Measurements from ENCODE around the gene PFKP.

PFKP gene

DNA sequence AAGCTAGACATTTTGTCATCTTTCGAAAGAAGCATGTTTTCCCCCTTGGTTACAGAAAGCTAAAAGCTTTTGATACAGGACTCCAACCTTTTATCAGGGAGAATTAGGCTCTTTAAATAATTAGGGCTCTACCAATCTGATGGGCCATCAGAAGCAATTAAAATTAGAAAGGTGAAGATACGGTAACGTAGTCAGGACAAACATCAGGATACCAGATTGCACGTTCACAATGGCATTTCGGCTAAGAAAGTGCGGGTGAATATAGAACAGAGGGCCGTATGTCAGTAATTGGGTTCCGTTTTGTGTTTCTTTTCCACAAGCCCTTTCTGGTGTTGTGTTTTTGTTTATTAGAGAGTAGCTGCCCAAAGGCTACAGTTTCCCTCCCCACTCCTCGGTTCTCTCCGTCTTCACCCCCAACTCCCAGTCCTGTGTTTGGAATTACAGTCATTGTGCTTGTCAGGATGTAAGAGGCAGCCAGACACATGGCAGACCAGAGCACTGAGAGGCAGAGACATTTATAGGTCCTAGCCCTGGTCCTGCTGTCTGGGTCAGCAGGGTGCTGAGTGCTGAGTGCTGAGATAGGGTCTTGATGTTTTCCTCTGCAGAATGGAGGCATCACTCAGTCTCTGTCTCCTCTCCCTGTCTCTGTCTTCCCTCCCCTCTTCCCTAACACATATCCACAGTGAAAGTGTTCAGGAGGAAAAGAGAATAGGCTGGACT is 5.5 kb downstream of the PFKP start:
- no peak for DNase-seq

DNA sequence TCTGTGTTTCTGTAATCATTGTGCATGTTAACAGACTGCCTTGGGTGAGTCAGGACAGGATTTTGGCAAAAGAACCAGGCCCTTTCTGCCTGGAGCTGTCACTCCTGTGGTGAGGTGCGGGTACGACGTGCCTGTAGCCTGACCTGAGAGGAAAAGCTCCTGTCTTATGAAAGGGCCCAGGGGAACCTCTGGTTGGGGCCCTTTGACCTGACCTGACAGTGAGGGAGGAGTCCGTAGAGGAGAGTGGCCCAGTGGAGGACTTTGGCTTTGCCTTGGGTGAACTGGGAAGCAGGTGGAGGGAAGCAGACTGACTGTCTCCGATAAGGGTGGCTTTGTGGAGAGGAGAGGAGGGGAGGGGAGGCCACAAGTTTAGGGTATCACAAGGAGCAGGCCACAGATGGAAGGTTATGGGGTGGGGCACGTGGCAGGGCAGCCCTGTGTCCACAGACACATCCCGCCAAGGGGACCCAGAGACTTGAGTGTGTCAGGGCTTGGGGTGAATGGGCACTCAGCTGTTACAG is 6.9 kb downstream of the PFKP start:
- DNase-seq = no peak

DNA sequence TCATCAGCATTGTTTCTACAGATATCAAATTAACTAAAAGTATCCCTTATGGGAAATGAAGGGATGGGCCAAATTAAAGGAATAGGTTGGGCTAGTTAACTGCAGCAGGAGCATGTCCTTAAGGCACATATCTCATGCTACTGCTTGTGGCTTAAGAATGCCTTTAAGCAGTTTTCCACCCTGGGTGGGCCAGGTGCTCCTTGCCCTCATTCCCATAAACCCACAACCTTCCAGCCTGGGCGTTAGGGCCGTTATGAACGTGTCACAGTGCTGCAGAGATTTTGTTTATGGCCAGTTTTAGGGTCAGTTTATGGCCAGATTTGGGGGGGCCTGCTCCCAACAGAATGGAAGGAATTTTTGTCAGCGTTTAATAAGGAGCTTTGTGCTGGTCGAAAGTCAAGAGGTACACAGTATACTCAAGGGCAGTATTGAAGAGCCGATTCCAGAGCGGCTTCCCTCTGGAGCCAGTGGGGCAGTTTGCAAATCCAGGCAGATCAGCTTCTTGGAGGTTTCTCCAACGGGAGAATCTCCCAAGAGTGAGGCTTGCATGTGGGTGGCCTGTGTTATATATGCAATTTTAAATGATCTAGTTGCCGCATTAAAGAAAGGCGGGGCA is 7.7 kb downstream of the PFKP start:
- DNase-seq = no peak

DNA sequence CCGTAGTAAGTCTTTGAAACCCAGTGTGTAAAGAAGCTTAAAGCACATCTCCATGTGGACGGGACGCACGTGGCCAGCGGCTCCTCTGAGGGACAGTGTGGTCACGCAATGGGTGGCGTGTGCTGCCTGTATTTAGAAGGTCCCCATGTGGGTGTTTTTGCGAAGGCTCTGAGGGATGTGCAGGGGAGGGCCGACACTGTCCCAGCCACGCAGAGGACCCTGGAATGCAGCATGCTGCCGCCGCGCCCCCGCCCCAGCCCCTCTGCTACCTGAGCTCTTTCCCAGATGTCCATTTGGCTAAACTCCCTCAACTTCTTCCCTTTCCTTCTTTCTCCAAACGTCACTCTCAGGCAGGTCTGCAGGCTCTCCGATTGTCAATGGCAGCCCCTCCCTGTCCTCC is 8.8 kb downstream of the PFKP start:
- no peak for DNase-seq

DNA sequence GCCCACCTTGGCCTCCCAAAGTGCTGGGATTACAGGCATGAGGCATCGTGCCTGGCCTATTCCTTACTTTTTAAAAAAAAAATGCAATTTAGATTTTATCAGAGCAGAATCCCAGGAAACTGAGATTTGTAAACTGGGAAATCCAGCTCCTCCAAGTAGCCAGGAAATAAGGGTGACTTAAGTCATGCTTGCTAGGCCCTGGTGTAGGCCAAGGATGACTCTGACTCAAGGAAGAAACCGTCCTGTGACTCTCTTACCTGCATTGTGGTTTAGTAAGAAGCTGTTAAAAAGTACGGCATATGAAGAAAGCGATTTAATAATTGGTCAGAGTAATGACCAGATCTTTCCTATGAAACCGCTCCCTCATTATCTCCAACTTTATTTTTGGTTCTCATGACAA is 10.2 kb downstream of the PFKP start:
- no peak for DNase-seq

DNA sequence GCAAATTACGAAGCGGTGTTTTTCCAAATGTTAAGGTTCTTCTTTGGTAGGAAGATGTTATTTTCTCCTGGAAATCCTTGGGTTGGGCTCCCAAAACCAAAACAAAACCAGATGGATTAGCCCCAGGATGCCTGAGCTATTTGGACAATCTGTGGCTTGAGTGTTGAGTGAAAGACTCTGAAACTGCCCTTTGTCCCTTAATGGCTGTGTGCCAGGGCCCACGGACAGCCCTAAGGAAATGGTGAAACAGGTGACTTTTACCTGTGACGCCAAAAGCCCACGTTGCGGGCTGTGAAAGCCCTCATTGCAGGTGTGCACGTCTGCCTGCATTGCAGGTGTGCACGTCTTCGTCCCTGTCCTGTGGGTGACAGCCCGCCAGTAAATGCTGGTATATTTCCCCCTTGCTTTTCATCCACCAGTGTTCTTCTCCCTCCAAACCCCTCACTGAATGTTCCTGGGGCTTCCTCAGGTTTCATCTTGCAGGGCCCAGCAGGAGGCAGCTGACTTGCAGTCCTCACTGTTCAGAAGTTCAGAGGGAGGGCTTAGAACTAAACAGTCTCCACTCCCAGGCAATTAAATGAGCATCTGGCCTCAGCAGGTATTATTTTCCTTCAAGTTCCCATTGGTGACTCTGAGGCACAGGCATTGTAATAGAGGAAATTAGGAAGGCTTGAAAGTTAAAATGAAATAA is 10.7 kb downstream of the PFKP start:
- no peak for DNase-seq

DNA sequence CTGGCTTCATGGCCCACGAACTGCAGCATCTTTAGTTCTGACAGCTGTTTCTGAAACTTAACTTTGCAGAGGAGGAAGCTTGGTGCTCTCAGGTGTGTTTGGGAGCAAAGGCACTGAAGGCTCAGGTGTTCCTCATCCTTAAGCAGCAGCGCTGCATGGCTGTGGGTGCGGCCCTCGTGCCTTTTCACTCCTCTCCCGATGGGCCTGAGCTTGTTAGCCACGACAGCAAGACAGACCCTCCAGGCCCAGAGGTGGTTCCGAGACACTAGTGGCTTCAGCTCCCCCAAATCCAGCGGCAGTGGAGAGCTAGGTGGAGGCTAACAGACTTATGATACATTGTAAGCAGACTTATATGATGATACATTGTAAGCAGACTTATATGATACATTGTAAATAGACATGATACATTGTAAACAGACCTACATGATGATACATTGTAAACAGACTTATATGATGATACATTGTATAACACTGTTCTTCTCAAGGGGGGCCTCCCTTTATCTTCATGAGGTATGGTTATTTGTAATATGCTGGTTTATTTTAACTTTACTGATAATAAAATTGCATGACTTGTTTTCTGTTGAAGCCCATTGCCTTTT is 14.1 kb downstream of the PFKP start:
- DNase-seq = no peak

DNA sequence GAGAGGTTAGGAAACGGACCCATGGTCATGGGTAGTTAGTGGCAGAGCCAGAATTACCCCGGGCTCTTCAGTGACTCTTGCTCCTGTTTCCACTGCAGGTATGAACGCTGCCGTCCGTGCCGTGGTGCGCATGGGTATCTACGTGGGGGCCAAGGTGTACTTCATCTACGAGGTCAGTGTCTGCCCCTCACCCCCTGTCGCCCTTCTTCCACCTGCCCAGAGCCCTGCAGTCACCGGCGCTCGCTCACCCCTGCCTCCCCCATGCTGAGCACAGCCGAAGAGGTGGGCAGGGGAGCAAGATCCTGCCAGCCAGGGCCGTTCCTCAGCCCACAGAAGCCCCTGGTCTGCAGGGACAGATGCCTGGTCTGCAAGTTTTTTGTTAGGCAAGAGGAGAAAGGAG is 14.9 kb downstream of the PFKP start:
- no peak for DNase-seq

DNA sequence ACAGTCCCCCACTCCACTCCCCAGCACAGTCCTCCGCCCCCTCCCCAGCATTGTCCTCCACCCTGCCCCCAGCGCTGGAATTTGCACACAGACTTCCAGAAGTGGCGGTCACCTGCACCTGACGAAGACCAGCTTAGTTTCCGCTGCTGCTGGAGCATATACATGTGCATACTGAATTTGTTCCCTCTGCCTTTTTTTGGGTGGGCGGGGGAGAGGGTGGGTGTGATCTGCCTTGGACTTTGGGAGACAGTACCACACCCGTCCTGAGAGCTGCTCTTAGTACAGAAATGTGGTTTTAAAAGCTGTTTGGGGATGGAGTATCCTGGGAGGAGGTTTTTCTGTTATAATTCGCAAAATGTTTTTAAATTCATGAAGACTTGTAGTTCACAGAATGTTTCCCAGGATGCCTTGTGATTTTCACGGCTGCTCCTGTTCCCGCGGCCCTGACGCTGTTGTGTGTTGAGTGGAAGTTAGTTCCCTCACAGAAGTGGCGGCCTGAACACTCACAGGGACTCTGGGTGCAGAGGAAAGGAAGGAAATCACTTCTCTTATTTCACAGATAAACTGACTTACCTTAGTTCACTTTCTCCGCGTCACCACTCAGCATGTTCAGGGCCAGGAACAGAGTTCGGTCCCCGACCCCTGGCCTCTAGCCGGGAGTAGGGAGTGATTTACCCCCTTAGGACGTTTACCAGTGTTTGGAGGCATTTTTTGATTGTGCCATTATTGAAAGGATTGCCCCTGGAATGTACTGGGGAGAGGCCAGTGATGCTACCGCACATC is 18.6 kb downstream of the PFKP start:
- DNase-seq = no peak

DNA sequence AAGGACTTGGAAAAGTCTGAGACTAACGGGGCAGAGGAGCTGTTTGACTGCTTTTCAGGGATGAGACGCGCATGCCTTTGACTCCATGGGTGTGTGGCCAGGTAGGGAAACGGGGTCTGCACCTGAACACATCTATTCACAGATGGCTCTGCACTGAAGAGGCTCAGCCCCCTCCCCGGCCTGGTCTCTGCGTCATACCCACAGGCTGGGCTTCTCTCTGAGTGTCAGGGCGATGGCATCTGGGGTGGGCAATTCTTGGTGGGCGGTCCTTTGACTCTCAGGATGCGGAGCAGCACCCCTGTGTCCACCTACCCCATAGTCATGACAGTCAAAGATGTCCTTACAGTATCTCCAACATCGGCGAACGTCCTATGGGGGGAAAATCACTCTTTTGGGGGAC is 23.0 kb downstream of the PFKP start:
- DNase-seq = no peak

DNA sequence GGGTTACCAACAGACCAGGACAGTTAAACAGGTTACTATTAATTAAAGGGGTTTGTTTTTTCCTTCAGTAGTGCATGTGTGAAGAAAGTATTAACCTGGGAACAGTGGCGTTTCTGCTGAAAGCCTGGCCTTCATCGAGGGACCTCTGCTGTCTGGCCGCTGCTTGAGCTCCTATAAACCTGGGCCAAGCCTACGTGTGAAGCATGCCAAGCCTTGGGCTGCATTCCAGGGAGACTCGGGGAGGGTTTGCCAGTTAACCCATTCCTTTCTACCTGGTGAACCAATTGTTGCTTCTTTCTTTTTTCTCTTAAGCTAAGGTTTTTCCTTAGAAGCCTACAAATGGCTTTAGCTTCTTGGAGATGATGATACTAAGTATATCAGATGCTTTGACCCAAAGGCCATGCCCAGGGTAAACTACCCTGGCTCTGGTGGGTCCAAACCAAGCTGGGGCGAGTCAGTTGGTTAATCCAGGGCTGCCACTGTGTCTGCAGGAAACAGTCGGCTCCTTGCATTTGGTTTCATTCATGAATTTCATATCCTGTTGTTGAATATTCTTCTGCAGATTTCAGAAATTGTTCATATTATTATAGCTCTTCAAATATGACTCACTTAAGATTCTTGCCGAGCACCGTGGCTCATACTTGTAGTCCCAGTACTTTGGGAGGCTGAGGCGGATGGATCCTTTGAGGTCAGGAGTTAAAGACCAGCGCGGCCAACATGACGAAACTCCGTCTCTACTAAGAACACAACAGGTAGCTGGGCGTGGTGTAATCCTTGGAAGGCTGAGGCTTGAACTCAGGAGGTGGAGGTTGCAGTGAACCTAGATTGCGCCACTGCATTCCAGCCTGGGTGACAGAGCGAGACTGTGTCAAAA is 23.8 kb downstream of the PFKP start:
- no peak for DNase-seq

DNA sequence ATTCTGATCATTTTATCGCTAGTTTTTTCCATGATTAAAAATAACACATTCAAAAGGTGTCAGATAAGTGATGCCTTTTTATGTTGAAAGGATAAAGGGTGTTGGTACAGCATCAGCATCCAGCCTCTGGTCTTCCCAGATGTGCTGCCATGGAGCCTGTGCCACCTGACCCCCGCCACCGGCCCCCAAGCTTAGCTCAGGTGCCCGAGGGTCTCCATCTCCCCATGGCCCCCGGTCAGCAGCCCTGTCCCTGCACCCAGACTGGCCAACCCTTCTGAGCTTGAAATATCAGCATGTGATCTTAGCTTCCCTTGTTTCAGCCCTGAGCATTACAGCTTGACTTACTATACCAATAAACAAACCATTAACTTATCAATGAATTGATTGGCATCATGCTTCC is 24.6 kb downstream of the PFKP start:
- no peak for DNase-seq

DNA sequence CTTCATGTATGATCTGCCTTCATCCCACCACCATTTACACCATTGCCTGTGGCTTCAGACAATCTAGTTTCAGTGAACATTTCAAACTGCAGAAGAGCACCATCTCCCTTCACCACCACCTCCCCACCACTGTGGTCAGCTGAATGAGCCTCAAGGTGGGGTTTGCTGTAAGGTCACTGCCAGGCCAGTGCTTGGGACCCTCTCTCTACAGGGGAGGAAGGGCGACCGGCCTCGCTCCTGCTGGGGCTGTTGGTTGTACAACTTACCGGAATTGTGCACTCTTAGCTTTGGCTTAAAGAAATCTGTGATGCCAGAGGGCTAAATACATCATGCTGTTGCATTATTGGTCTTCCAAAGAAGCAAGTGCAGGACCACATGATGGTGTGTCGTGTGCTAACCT is 26.6 kb downstream of the PFKP start:
- no peak for DNase-seq

DNA sequence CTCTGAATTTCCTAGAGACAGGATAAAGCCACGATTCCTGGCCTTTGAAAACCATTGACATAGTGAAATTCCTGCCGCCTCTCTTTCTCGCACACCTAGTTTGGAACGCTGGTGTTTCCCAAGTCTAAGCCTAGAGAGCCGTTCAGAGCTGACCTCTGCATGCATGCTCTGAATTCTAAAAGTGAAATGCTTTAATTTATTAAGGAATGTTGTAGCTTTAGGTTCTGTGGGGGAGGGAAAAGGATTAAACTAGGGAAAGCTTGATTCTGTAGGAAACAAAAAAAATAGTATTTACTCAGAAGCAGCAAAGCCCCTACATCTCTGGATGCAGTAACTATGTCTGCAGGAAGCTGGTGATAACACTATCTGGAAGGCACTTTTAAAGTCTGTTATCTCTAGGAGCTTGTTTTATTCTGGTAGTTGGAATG is 27.3 kb downstream of the PFKP start:
- no peak for DNase-seq

DNA sequence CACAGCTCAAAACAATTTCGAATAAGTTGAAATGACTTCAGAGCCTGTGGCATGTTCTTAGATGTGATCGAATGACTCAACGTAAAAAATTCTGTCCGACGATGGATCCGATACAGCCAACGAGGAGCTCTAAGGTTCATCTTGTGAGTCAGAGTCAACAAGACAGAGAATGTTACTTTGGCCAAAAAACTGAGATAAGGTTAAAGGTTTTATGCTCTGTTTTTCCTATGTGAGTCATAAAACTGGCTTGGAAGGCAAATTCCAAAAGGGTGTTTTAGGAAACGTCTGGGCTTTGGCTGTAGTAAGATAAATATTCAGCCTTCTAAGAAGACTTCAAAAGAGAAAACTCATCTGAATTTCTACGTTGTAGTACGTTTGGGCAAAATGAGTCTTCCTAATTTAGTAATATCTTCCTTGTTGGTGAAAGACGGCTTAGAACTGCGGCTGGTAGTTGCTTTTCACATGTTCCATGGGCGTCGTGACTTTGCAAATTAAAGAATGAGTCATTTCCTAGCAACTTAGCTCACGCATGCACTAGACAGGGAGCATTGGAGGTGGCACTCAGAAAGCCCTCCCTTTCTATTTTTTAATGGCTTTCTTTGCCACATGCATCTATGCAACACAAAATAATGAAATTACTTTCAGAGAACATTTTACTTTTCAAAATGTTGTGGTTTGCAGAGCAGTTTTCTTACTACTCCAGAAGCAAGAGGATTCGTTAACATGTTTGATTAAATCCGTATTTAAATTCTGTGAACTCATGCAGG is 28.2 kb downstream of the PFKP start:
- DNase-seq = peak; percentile 49

DNA sequence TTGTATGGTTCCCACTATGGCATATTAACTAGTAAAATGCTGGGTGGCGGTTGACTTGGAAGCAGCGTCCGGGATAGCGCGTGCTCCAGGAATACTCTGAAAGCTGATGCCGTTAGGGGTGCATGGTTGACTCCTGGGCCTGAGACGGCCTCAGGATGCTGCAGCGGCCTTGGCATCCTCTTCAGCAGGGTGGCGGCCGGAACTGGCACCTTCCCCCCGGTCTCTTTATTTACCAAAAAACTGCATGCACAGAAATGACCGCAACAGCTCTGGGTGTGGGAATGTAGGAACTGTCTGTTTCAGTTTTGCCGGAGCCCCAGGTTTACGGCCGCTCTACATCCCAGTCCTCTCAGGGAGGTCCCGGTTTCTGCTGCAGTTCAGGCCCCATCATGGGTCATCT is 28.8 kb downstream of the PFKP start:
- DNase-seq = no peak

DNA sequence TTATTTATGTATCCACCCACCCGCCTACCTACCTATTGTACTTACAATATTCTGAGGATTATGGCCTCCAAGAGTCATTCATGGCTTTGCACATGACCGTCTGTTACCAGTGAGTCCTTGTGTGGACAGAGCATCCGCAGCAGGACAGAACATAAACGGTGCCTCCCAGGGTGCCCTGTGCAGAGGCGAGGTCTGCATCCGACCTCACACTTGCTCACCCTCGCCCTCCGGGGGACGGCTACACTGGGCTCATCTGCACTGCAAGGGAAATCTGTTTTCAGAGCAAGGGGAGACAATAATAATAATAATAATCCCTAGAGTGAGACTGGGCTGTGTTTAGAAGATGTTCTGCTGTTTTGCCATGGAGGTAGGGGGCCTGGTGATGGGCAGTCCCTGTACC is 29.8 kb downstream of the PFKP start:
- no peak for DNase-seq

DNA sequence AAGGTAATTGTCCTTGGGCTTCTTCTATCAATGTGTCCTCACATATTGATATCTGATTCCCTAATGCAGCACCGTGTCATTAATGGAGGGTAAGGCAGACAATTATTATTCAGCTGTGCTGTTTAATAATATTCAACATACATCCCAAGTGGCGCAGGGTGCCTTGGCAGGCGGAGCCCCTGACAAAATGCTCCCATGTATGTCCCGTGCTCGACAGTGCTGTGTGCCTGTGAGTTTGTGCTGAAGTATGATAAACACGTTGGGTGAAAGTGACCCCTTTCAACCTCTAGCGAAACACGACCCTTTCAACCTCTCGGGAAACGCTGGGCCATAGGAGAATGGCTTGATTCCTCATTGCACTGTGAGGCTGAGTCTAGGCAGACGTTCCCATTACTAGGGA is 31.3 kb downstream of the PFKP start:
- no peak for DNase-seq

DNA sequence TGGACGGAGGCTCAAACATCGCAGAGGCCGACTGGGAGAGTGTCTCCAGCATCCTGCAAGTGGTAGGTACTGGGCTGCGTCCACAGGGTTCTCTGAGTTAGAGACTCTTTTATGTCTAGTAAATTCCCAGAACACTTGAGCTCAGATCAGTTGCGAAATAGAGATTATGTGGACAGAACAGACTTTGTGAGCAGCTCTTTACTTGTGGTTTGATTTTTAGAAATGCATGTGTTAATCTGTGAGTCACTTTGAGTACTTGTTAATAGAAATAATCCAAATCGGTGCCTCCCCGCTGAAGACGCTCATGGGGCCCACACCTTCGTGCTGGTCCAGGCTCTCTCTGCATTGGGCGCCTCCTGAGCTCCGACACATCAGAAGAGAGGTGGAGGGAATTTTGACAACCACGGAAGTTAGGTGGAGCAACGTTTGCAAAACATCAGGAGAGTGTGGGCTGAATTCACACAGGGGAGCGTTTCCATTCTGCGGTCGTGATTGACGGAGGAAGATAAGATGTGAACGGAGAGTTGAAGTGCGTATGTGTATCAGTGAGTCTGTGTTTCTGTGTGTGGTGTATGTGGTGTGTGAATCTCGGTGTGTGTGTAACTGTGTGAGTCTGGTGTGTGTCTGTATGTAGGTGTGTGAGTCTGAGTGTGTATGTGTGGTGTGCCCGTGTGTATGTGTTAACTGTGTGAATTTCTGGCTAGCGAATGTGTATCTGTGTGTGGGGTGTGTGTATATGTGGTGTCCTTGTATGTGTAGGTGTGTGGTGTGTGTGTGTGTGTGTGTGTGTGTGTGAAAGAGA is 32.1 kb downstream of the PFKP start:
- no peak for DNase-seq

DNA sequence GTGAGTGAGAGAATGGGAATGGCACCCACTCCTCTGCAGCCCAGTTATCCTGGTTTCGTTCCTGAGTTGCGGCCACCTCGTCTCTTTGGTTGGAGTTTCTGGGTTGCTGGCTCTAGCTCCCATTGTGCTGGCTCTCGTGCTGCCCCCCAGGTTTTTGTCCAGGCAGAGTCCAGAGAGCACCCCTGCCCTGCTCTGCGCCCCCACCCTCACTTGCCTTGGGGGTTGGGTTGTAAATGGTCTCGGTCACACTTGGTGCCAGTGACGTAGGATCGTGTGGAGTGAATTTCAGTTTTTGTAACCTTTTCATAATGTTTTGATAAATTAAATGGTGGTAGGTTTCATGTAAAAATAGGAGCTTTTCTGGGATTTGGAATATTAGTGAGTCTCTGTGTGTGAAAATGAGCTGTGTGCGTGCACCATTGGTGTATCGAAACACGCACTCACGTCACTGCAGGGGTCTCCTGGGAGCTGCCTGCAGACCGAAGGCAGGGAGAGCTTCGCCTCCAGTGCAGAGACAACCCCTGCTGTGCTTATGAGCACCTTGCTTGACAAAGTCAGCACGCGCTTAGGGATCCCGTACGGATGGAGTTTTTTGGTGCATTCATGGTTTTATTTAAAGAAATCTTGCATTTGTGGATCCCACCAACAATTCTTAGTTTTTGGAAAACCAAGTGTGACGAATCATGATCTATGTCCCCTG is 32.9 kb downstream of the PFKP start:
- no peak for DNase-seq
